Liver (tissue), 9 donors: Measurements from ENCODE around the gene ERP27. TPM values are rescaled to one million over a fixed set of nuclear protein-coding genes. Genes with fewer than 3 reads are reported as not detected.

ENCODE experiments used
- DNase-seq: peaks from one replicate; pipeline ENCODE4 v3.0.0-alpha.2; 2017; ENCODE audit warnings: low spot score
- H3K27ac ChIP-seq, 2 donors: one replicate each; pipeline ENCODE4 v1.7.0; 2013; ENCODE audit warnings: inconsistent platforms in 2 of 2, low read length in 2 of 2, control low read depth in 1 of 2, low read depth in 1 of 2, mild to moderate bottlenecking in 1 of 2
- H3K27me3 ChIP-seq, 4 donors: one replicate each; pipeline versions ENCODE4 v1.6.1 to v1.7.0; 2013; ENCODE audit warnings: low read length in 3 of 4, inconsistent platforms in 1 of 4, mild to moderate bottlenecking in 1 of 4, moderate library complexity in 1 of 4; ENCODE audit not compliant: control insufficient read depth in 4 of 4, insufficient read depth in 4 of 4
- H3K36me3 ChIP-seq, 4 donors: one replicate each; pipeline versions ENCODE4 v1.6.1 to v1.7.0; 2013; ENCODE audit warnings: low read length in 3 of 4, mild to moderate bottlenecking in 3 of 4, low read depth in 1 of 4, moderate library complexity in 1 of 4; ENCODE audit not compliant: control insufficient read depth in 4 of 4, insufficient read depth in 3 of 4
- H3K4me1 ChIP-seq, 4 donors: one replicate each; pipeline versions ENCODE4 v1.6.1 to v1.7.0; 2013; ENCODE audit warnings: low read length in 3 of 4, mild to moderate bottlenecking in 3 of 4, moderate library complexity in 1 of 4; ENCODE audit not compliant: control insufficient read depth in 4 of 4, insufficient read depth in 4 of 4
- H3K4me3 ChIP-seq, 3 donors: one replicate each; pipeline versions ENCODE4 v1.6.1 to v1.7.0; 2013; ENCODE audit warnings: low read length in 3 of 3, control low read depth in 1 of 3, low read depth in 1 of 3, mild to moderate bottlenecking in 1 of 3
- H3K9ac ChIP-seq, 2 donors: one replicate each; pipeline ENCODE4 v1.7.0; 2013; ENCODE audit warnings: low read length in 2 of 2, mild to moderate bottlenecking in 2 of 2, moderate library complexity in 2 of 2, control low read depth in 1 of 2, low read depth in 1 of 2
- H3K9me3 ChIP-seq, 4 donors: one replicate each; pipeline versions ENCODE4 v1.6.1 to v1.7.0; 2013; ENCODE audit warnings: low read length in 3 of 4; ENCODE audit not compliant: control insufficient read depth in 4 of 4
- ATF3 ChIP-seq: IDR thresholded peaks from 2 replicates; pipeline ENCODE4 v1.6.1; 2016; ENCODE audit warnings: antibody characterized with exemption
- CTCF ChIP-seq: fragments of 150-350 bp; IDR thresholded peaks from 2 replicates; pipeline ENCODE4 v1.5.1; 2017; ENCODE audit warnings: improper control_type of control experiment, low read depth, low read length; ENCODE audit not compliant: missing input control
- EGR1 ChIP-seq, 2 donors: IDR thresholded peaks; 2 replicates each; pipeline ENCODE4 v1.6.1; 2016 to 2018; ENCODE audit warnings: antibody characterized with exemption in 2 of 2, low read depth in 2 of 2
- FOXA2 ChIP-seq: IDR thresholded peaks from 2 replicates; pipeline ENCODE4 v1.6.1; 2016; ENCODE audit warnings: antibody characterized with exemption
- GABPA ChIP-seq, 2 donors: IDR thresholded peaks in 1 of 2; conservative IDR thresholded peaks in 1 of 2; 2 replicates each; pipeline ENCODE4 v1.6.1; 2016; ENCODE audit warnings: antibody characterized with exemption in 2 of 2, mild to moderate bottlenecking in 1 of 2, moderate library complexity in 1 of 2
- HNF4A ChIP-seq, 2 donors: conservative IDR thresholded peaks; 2 replicates each; pipeline ENCODE4 v1.6.1; 2016; ENCODE audit warnings: antibody characterized with exemption in 2 of 2, mild to moderate bottlenecking in 2 of 2
- JUND ChIP-seq, 2 donors: IDR thresholded peaks; 2 replicates each; pipeline ENCODE4 v1.6.1; 2016; ENCODE audit warnings: antibody characterized with exemption in 2 of 2
- MAX ChIP-seq: IDR thresholded peaks from 2 replicates; pipeline ENCODE4 v1.6.1; 2016; ENCODE audit warnings: antibody characterized with exemption
- NR2F2 ChIP-seq: IDR thresholded peaks from 2 replicates; pipeline ENCODE4 v1.6.1; 2016; ENCODE audit warnings: antibody characterized with exemption
- RAD21 ChIP-seq, 2 donors: IDR thresholded peaks; 2 replicates each; pipeline ENCODE4 v1.6.1; 2016; ENCODE audit warnings: antibody characterized with exemption in 2 of 2, mild to moderate bottlenecking in 2 of 2
- RXRA ChIP-seq, 2 donors: IDR thresholded peaks; 2 replicates each; pipeline ENCODE4 v1.6.1; 2017 to 2018; ENCODE audit warnings: antibody characterized with exemption in 2 of 2, mild to moderate bottlenecking in 1 of 2
- SP1 ChIP-seq: IDR thresholded peaks from 2 replicates; pipeline ENCODE4 v1.6.1; 2018; ENCODE audit warnings: antibody characterized with exemption, mild to moderate bottlenecking
- TAF1 ChIP-seq: conservative IDR thresholded peaks from 2 replicates; pipeline ENCODE4 v1.6.1; 2016; ENCODE audit warnings: antibody characterized with exemption, mild to moderate bottlenecking
- YY1 ChIP-seq: IDR thresholded peaks from 2 replicates; pipeline ENCODE4 v1.6.1; 2016; ENCODE audit warnings: antibody characterized with exemption, mild to moderate bottlenecking
- WGBS: extraction: QIAGEN DNeasy Blood & Tissue Kit; methylation state at CpG from one replicate; pipeline ENCODE4 v1.1.7; 2013; 5-methylcytosine and 5-hydroxymethylcytosine counted together
- polyA plus RNA-seq, 2 donors: library from polyadenylated mRNA; stranded (reverse) in 1 of 2; unstranded in 1 of 2; fragments of 200-250 nt in 1 of 2; fragments of >200 nt in 1 of 2; fragmentation: Nextera tagmentation in 1 of 2; extraction: Ambion mirVana in 1 of 2; gene quantifications; one replicate each; pipeline versions ENCODE4 v1.2.1 to v1.2.3, GENCODE V29; 2013 to 2015
- total RNA-seq, 2 donors: library from RNA; depleted of rRNA; stranded (reverse); fragments of >200 nt; gene quantifications; one replicate each; pipeline ENCODE4 v1.2.3, GENCODE V29; 2014
- TF ChIP-seq, protein P1 (sequence below): IDR thresholded peaks from 2 replicates; pipeline ENCODE4 v1.6.1; 2016; ENCODE audit warnings: antibody characterized with exemption, mild to moderate bottlenecking
- TF ChIP-seq, protein P2 (sequence below): IDR thresholded peaks from 2 replicates; pipeline ENCODE4 v1.6.1; 2016; ENCODE audit warnings: antibody characterized with exemption
- donor health status: healthy.
- donor health status: healthy.
- donor health status: healthy.
- donor health status: healthy.
- donor health status: healthy.

The ERP27 gene
- total and polyA plus RNA-seq, 4 donors: 0.14 to 5.8 (median 0.51) TPM

DNA sequence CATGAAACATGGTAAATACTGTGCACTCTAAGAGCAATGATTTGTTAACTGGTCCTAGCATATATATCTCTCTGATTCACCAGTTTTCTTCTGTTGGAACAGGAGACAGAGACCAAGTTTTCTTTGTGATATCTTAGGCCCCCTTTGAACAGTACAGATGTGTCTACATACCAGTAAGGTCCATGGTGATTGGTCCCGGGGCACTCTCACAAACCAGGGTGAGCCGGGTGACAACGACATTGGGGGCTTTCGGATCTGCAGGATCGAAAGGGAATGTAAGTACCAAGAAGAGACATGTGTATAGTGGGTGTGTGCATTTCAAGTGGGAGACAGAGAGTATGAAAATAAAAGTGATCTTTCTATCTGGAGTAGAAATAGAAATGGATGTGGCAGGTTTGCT, 11.3 kb upstream of the ERP27 start:
- 93% methylated on average over 5 of the region's 5 CpGs for WGBS

DNA sequence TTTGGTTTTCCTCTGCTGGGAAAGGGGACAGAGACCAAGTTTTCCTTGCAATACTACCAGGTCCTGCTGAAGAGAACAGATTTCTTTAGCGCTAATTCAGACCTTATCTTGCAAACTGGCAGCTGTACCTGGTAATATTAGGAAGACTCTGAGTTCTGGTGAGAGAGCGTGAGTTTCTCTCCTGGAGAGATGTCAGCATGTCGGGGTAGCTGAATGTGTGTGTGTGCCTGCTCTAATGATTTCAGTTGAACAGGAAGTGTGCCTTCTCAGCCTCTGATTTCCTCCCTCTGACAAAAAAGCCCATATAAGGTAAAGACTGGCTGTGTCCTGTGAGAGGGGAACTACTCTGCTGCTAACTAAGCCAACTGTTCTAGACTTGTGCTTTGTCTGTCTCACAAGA, 10.3 kb upstream of the ERP27 start:
- no peaks in the 10 kb centered on the region for H3K27me3 ChIP-seq
- no peaks in the 10 kb centered on the region for H3K9me3 ChIP-seq
- H3K27ac ChIP-seq: peak overlapping the region; percentile 43 to 69
- TF ChIP-seq GABPA (IDR thresholded peaks at IDR 0.05 in 1 of 2, conservative IDR thresholded peaks at IDR 0.05 in 1 of 2): peak; percentile 46 to 58
- no peak for TF ChIP-seq HNF4A (conservative IDR thresholded peaks at IDR 0.05)
- no peak for TF ChIP-seq YY1
- TF ChIP-seq RXRA (IDR thresholded peaks at IDR 0.05): peak in 1 of 2 donors; percentile 18
- TF ChIP-seq RAD21 (IDR thresholded peaks at IDR 0.05): peak in 1 of 2 donors; percentile 36
- no peak for TF ChIP-seq JUND (IDR thresholded peaks at IDR 0.05)
- no peak overlapping the region for H3K4me3 ChIP-seq
- H3K9ac ChIP-seq: peak overlapping the region in 1 of 2 donors; percentile 78
- peaks cover 0 to 12% (median 3%) of the 10 kb centered on the region in 4 donors for H3K36me3 ChIP-seq
- DNase-seq: no peak
- 58% methylated on average over 3 of the region's 3 CpGs for WGBS
- peaks cover 0 to 5% (median 0%) of the 10 kb centered on the region in 4 donors for H3K4me1 ChIP-seq

More for the DNA sequence above, 11.3 kb upstream of the ERP27 start:
- peaks cover 0 to 11% (median 3%) of the 10 kb centered on the region in 4 donors for H3K36me3 ChIP-seq
- no peak for DNase-seq
- no peak for TF ChIP-seq RXRA (IDR thresholded peaks at IDR 0.05)
- TF ChIP-seq SP1: no peak
- TF ChIP-seq, protein P1, sequence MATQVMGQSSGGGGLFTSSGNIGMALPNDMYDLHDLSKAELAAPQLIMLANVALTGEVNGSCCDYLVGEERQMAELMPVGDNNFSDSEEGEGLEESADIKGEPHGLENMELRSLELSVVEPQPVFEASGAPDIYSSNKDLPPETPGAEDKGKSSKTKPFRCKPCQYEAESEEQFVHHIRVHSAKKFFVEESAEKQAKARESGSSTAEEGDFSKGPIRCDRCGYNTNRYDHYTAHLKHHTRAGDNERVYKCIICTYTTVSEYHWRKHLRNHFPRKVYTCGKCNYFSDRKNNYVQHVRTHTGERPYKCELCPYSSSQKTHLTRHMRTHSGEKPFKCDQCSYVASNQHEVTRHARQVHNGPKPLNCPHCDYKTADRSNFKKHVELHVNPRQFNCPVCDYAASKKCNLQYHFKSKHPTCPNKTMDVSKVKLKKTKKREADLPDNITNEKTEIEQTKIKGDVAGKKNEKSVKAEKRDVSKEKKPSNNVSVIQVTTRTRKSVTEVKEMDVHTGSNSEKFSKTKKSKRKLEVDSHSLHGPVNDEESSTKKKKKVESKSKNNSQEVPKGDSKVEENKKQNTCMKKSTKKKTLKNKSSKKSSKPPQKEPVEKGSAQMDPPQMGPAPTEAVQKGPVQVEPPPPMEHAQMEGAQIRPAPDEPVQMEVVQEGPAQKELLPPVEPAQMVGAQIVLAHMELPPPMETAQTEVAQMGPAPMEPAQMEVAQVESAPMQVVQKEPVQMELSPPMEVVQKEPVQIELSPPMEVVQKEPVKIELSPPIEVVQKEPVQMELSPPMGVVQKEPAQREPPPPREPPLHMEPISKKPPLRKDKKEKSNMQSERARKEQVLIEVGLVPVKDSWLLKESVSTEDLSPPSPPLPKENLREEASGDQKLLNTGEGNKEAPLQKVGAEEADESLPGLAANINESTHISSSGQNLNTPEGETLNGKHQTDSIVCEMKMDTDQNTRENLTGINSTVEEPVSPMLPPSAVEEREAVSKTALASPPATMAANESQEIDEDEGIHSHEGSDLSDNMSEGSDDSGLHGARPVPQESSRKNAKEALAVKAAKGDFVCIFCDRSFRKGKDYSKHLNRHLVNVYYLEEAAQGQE: no peak
- no peak for TF ChIP-seq TAF1
- TF ChIP-seq JUND (IDR thresholded peaks at IDR 0.05): no peak
- TF ChIP-seq MAX: no peak
- no peak for TF ChIP-seq GABPA (IDR thresholded peaks at IDR 0.05 in 1 of 2, conservative IDR thresholded peaks at IDR 0.05 in 1 of 2)
- no peak for TF ChIP-seq FOXA2
- TF ChIP-seq ATF3: no peak
- no peak for TF ChIP-seq YY1
- H3K9me3 ChIP-seq: no peaks in the 10 kb centered on the region
- peak overlapping the region; percentile 43 to 69 for H3K27ac ChIP-seq
- H3K9ac ChIP-seq: no peak overlapping the region
- H3K4me3 ChIP-seq: no peak overlapping the region
- no peaks in the 10 kb centered on the region for H3K27me3 ChIP-seq
- H3K4me1 ChIP-seq: peaks cover 0 to 8% (median 0%) of the 10 kb centered on the region in 4 donors

DNA sequence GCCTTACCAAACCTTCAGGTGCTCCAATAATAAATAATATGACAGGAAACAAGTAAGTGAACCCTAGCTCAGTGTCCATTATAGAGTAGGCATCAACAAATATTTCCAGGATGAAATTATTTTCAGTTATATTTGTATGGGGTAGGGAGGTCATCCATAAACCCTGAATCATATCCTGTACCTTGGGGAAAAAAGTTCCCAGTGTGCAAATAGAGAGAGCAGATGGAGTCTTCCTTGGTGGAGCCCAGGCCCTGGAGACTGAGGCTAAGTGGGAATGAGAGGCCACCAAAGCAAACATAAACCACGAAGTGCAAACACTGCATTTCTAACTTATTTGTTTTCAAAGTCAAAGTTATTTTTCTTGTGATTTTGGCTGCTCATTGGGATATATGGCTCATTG, 8.5 kb upstream of the ERP27 start:
- H3K9me3 ChIP-seq: no peaks in the 10 kb centered on the region
- no peaks in the 10 kb centered on the region for H3K27me3 ChIP-seq
- peaks cover 1 to 12% (median 5%) of the 10 kb centered on the region in 4 donors for H3K36me3 ChIP-seq
- H3K4me1 ChIP-seq: peaks cover 0 to 2% (median 0%) of the 10 kb centered on the region in 4 donors
- H3K27ac ChIP-seq: no peak overlapping the region
- no peak overlapping the region for H3K4me3 ChIP-seq
- no peak for DNase-seq
- H3K9ac ChIP-seq: no peak overlapping the region
- WGBS: 69% methylated on average over 1 of the region's 1 CpG
- TF ChIP-seq, protein P2, sequence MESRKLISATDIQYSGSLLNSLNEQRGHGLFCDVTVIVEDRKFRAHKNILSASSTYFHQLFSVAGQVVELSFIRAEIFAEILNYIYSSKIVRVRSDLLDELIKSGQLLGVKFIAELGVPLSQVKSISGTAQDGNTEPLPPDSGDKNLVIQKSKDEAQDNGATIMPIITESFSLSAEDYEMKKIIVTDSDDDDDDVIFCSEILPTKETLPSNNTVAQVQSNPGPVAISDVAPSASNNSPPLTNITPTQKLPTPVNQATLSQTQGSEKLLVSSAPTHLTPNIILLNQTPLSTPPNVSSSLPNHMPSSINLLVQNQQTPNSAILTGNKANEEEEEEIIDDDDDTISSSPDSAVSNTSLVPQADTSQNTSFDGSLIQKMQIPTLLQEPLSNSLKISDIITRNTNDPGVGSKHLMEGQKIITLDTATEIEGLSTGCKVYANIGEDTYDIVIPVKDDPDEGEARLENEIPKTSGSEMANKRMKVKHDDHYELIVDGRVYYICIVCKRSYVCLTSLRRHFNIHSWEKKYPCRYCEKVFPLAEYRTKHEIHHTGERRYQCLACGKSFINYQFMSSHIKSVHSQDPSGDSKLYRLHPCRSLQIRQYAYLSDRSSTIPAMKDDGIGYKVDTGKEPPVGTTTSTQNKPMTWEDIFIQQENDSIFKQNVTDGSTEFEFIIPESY: no peak
- TF ChIP-seq SP1 (no peak), EGR1 (IDR thresholded peaks at IDR 0.05; ENCODE audit: low read depth in 2 of 2) (no peak), MAX (no peak), NR2F2 (no peak), CTCF (no peak)
